Liver (tissue), 9 donors: ENCODE results near the gene CDC25A. TPM values are rescaled to one million over a fixed set of nuclear protein-coding genes. Genes with fewer than 3 reads are reported as not detected.

Experiments used
- DNase-seq: peaks from one replicate; pipeline ENCODE4 v3.0.0-alpha.2; 2017; ENCODE audit warnings: low spot score
- H3K27ac ChIP-seq, 2 donors: one replicate each; pipeline ENCODE4 v1.7.0; 2013; ENCODE audit warnings: inconsistent platforms in 2 of 2, low read length in 2 of 2, control low read depth in 1 of 2, low read depth in 1 of 2, mild to moderate bottlenecking in 1 of 2
- H3K27me3 ChIP-seq, 4 donors: one replicate each; pipeline versions ENCODE4 v1.6.1 to v1.7.0; 2013; ENCODE audit warnings: low read length in 3 of 4, inconsistent platforms in 1 of 4, mild to moderate bottlenecking in 1 of 4, moderate library complexity in 1 of 4; ENCODE audit not compliant: control insufficient read depth in 4 of 4, insufficient read depth in 4 of 4
- H3K36me3 ChIP-seq, 4 donors: one replicate each; pipeline versions ENCODE4 v1.6.1 to v1.7.0; 2013; ENCODE audit warnings: low read length in 3 of 4, mild to moderate bottlenecking in 3 of 4, low read depth in 1 of 4, moderate library complexity in 1 of 4; ENCODE audit not compliant: control insufficient read depth in 4 of 4, insufficient read depth in 3 of 4
- H3K4me1 ChIP-seq, 4 donors: one replicate each; pipeline versions ENCODE4 v1.6.1 to v1.7.0; 2013; ENCODE audit warnings: low read length in 3 of 4, mild to moderate bottlenecking in 3 of 4, moderate library complexity in 1 of 4; ENCODE audit not compliant: control insufficient read depth in 4 of 4, insufficient read depth in 4 of 4
- H3K4me3 ChIP-seq, 3 donors: one replicate each; pipeline versions ENCODE4 v1.6.1 to v1.7.0; 2013; ENCODE audit warnings: low read length in 3 of 3, control low read depth in 1 of 3, low read depth in 1 of 3, mild to moderate bottlenecking in 1 of 3
- H3K9ac ChIP-seq, 2 donors: one replicate each; pipeline ENCODE4 v1.7.0; 2013; ENCODE audit warnings: low read length in 2 of 2, mild to moderate bottlenecking in 2 of 2, moderate library complexity in 2 of 2, control low read depth in 1 of 2, low read depth in 1 of 2
- H3K9me3 ChIP-seq, 4 donors: one replicate each; pipeline versions ENCODE4 v1.6.1 to v1.7.0; 2013; ENCODE audit warnings: low read length in 3 of 4; ENCODE audit not compliant: control insufficient read depth in 4 of 4
- EGR1 ChIP-seq, 2 donors: IDR thresholded peaks; 2 replicates each; pipeline ENCODE4 v1.6.1; 2016 to 2018; ENCODE audit warnings: antibody characterized with exemption in 2 of 2, low read depth in 2 of 2
- FOXA1 ChIP-seq: IDR thresholded peaks from 2 replicates; pipeline ENCODE4 v1.6.1; 2016; ENCODE audit warnings: antibody characterized with exemption
- FOXA2 ChIP-seq: IDR thresholded peaks from 2 replicates; pipeline ENCODE4 v1.6.1; 2016; ENCODE audit warnings: antibody characterized with exemption
- GABPA ChIP-seq, 2 donors: IDR thresholded peaks in 1 of 2; conservative IDR thresholded peaks in 1 of 2; 2 replicates each; pipeline ENCODE4 v1.6.1; 2016; ENCODE audit warnings: antibody characterized with exemption in 2 of 2, mild to moderate bottlenecking in 1 of 2, moderate library complexity in 1 of 2
- HNF4A ChIP-seq, 2 donors: conservative IDR thresholded peaks; 2 replicates each; pipeline ENCODE4 v1.6.1; 2016; ENCODE audit warnings: antibody characterized with exemption in 2 of 2, mild to moderate bottlenecking in 2 of 2
- HNF4G ChIP-seq: IDR thresholded peaks from 2 replicates; pipeline ENCODE4 v1.6.1; 2016; ENCODE audit warnings: antibody characterized with exemption
- JUND ChIP-seq, 2 donors: IDR thresholded peaks; 2 replicates each; pipeline ENCODE4 v1.6.1; 2016; ENCODE audit warnings: antibody characterized with exemption in 2 of 2
- NR2F2 ChIP-seq: IDR thresholded peaks from 2 replicates; pipeline ENCODE4 v1.6.1; 2016; ENCODE audit warnings: antibody characterized with exemption
- RXRA ChIP-seq, 2 donors: IDR thresholded peaks; 2 replicates each; pipeline ENCODE4 v1.6.1; 2017 to 2018; ENCODE audit warnings: antibody characterized with exemption in 2 of 2, mild to moderate bottlenecking in 1 of 2
- SP1 ChIP-seq: IDR thresholded peaks from 2 replicates; pipeline ENCODE4 v1.6.1; 2018; ENCODE audit warnings: antibody characterized with exemption, mild to moderate bottlenecking
- TAF1 ChIP-seq: conservative IDR thresholded peaks from 2 replicates; pipeline ENCODE4 v1.6.1; 2016; ENCODE audit warnings: antibody characterized with exemption, mild to moderate bottlenecking
- YY1 ChIP-seq: IDR thresholded peaks from 2 replicates; pipeline ENCODE4 v1.6.1; 2016; ENCODE audit warnings: antibody characterized with exemption, mild to moderate bottlenecking
- WGBS: extraction: QIAGEN DNeasy Blood & Tissue Kit; methylation state at CpG from one replicate; pipeline ENCODE4 v1.1.7; 2013; 5-methylcytosine and 5-hydroxymethylcytosine counted together
- polyA plus RNA-seq, 2 donors: library from polyadenylated mRNA; stranded (reverse) in 1 of 2; unstranded in 1 of 2; fragments of 200-250 nt in 1 of 2; fragments of >200 nt in 1 of 2; fragmentation: Nextera tagmentation in 1 of 2; extraction: Ambion mirVana in 1 of 2; gene quantifications; one replicate each; pipeline versions ENCODE4 v1.2.1 to v1.2.3, GENCODE V29; 2013 to 2015
- total RNA-seq, 2 donors: library from RNA; depleted of rRNA; stranded (reverse); fragments of >200 nt; gene quantifications; one replicate each; pipeline ENCODE4 v1.2.3, GENCODE V29; 2014
- TF ChIP-seq, protein P1 (sequence below): IDR thresholded peaks from 2 replicates; pipeline ENCODE4 v1.6.1; 2016; ENCODE audit warnings: antibody characterized with exemption
- TF ChIP-seq, protein P2 (sequence below): IDR thresholded peaks from 2 replicates; pipeline ENCODE4 v1.6.1; 2016; ENCODE audit warnings: antibody characterized with exemption
- TF ChIP-seq, protein P3 (sequence below): fragments of 150-350 bp; IDR thresholded peaks from 2 replicates; pipeline ENCODE4 v1.5.1; 2017; ENCODE audit warnings: improper control_type of control experiment, low read depth, low read length; ENCODE audit not compliant: missing input control
- TF ChIP-seq, protein P4 (sequence below): IDR thresholded peaks from 2 replicates; pipeline ENCODE4 v1.6.1; 2016; ENCODE audit warnings: antibody characterized with exemption, mild to moderate bottlenecking
- TF ChIP-seq, protein P5 (sequence below): IDR thresholded peaks from 2 replicates; pipeline ENCODE4 v1.6.1; 2016; ENCODE audit warnings: antibody characterized with exemption
- donor health status: healthy.
- donor health status: healthy.
- donor health status: healthy.
- donor health status: healthy.
- donor health status: healthy.

Gene CDC25A
- total and polyA plus RNA-seq, 4 donors: 0.18 to 29.6 (median 0.60) TPM

DNA sequence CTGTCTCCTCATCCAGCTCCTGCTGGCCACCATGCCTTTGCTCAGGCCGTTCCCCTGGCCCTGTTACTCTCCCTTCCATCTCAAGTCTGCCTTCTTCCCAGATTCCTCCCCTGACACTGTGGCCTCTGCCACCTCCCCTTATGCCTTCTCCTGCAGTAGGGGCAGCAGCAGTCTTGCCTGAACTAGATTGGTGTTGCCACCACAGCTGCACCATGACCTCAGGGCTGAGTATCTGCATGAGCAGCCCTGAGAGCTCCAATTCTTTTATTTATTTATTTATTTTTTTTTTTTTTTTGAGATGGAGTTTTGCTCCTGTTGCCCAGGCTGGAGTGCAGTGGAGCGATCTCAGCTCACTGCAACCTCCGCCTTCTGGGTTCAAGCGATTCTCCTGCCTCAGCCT is 21.2 kb upstream of the CDC25A start:
- Histone ChIP-seq H3K4me3 (no peak overlapping the region), H3K9ac (no peak overlapping the region), H3K27me3 (no peaks in the 10 kb centered on the region), H3K36me3 (no peaks in the 10 kb centered on the region), H3K27ac (no peak overlapping the region), H3K9me3 (no peaks in the 10 kb centered on the region), H3K4me1 (no peaks in the 10 kb centered on the region)
- no peak for DNase-seq
- WGBS: 97% methylated on average over 4 of the region's 4 CpGs
- TF ChIP-seq RXRA (IDR thresholded peaks at IDR 0.05) (no peak), YY1 (no peak), HNF4G (no peak), HNF4A (conservative IDR thresholded peaks at IDR 0.05) (no peak), FOXA1 (no peak), NR2F2 (no peak), GABPA (IDR thresholded peaks at IDR 0.05 in 1 of 2, conservative IDR thresholded peaks at IDR 0.05 in 1 of 2) (no peak)
- TF ChIP-seq, protein P1, sequence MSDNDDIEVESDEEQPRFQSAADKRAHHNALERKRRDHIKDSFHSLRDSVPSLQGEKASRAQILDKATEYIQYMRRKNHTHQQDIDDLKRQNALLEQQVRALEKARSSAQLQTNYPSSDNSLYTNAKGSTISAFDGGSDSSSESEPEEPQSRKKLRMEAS: no peak
- TF ChIP-seq, protein P2, sequence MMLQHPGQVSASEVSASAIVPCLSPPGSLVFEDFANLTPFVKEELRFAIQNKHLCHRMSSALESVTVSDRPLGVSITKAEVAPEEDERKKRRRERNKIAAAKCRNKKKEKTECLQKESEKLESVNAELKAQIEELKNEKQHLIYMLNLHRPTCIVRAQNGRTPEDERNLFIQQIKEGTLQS: no peak

DNA sequence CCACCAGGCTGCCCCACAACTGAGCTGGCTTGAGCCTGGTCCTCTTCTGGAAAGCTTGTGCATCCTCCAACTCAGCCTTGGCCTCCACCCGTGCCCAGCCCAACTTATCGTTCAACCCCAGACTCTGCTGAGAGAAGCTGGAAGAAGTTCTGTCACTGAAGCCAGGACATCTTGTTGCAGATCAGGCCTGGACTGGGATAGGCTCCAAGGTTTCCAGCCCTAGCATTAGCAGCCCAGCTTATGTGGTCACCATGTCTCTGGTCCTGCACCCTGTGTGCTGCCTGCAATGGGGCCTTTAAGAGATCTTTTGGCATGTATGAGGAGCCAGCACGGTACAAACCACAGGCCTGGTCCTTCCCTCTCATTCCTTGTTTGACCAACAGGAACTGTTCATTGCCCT is 19.9 kb upstream of the CDC25A start:
- H3K9ac ChIP-seq: no peak overlapping the region
- DNase-seq: peak; percentile 57
- H3K4me3 ChIP-seq: no peak overlapping the region
- no peak overlapping the region for H3K27ac ChIP-seq
- H3K27me3 ChIP-seq: no peaks in the 10 kb centered on the region
- WGBS: 76% methylated on average over 3 of the region's 3 CpGs
- TF ChIP-seq, protein P3, sequence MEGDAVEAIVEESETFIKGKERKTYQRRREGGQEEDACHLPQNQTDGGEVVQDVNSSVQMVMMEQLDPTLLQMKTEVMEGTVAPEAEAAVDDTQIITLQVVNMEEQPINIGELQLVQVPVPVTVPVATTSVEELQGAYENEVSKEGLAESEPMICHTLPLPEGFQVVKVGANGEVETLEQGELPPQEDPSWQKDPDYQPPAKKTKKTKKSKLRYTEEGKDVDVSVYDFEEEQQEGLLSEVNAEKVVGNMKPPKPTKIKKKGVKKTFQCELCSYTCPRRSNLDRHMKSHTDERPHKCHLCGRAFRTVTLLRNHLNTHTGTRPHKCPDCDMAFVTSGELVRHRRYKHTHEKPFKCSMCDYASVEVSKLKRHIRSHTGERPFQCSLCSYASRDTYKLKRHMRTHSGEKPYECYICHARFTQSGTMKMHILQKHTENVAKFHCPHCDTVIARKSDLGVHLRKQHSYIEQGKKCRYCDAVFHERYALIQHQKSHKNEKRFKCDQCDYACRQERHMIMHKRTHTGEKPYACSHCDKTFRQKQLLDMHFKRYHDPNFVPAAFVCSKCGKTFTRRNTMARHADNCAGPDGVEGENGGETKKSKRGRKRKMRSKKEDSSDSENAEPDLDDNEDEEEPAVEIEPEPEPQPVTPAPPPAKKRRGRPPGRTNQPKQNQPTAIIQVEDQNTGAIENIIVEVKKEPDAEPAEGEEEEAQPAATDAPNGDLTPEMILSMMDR: no peak
- TF ChIP-seq HNF4A (conservative IDR thresholded peaks at IDR 0.05): no peak
- no peak for TF ChIP-seq SP1
- TF ChIP-seq TAF1: no peak
- TF ChIP-seq HNF4G: no peak
- TF ChIP-seq, protein P4, sequence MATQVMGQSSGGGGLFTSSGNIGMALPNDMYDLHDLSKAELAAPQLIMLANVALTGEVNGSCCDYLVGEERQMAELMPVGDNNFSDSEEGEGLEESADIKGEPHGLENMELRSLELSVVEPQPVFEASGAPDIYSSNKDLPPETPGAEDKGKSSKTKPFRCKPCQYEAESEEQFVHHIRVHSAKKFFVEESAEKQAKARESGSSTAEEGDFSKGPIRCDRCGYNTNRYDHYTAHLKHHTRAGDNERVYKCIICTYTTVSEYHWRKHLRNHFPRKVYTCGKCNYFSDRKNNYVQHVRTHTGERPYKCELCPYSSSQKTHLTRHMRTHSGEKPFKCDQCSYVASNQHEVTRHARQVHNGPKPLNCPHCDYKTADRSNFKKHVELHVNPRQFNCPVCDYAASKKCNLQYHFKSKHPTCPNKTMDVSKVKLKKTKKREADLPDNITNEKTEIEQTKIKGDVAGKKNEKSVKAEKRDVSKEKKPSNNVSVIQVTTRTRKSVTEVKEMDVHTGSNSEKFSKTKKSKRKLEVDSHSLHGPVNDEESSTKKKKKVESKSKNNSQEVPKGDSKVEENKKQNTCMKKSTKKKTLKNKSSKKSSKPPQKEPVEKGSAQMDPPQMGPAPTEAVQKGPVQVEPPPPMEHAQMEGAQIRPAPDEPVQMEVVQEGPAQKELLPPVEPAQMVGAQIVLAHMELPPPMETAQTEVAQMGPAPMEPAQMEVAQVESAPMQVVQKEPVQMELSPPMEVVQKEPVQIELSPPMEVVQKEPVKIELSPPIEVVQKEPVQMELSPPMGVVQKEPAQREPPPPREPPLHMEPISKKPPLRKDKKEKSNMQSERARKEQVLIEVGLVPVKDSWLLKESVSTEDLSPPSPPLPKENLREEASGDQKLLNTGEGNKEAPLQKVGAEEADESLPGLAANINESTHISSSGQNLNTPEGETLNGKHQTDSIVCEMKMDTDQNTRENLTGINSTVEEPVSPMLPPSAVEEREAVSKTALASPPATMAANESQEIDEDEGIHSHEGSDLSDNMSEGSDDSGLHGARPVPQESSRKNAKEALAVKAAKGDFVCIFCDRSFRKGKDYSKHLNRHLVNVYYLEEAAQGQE: no peak
- no peak for TF ChIP-seq GABPA (IDR thresholded peaks at IDR 0.05 in 1 of 2, conservative IDR thresholded peaks at IDR 0.05 in 1 of 2)
- TF ChIP-seq, protein P1: no peak
- TF ChIP-seq FOXA1: no peak
- no peak for TF ChIP-seq JUND (IDR thresholded peaks at IDR 0.05)
- TF ChIP-seq NR2F2: no peak
- no peak for TF ChIP-seq FOXA2
- no peak for TF ChIP-seq YY1
- no peak for TF ChIP-seq RXRA (IDR thresholded peaks at IDR 0.05)
- no peak for TF ChIP-seq EGR1 (IDR thresholded peaks at IDR 0.05; ENCODE audit: low read depth in 2 of 2)
- TF ChIP-seq, protein P2: no peak
- TF ChIP-seq, protein P5, sequence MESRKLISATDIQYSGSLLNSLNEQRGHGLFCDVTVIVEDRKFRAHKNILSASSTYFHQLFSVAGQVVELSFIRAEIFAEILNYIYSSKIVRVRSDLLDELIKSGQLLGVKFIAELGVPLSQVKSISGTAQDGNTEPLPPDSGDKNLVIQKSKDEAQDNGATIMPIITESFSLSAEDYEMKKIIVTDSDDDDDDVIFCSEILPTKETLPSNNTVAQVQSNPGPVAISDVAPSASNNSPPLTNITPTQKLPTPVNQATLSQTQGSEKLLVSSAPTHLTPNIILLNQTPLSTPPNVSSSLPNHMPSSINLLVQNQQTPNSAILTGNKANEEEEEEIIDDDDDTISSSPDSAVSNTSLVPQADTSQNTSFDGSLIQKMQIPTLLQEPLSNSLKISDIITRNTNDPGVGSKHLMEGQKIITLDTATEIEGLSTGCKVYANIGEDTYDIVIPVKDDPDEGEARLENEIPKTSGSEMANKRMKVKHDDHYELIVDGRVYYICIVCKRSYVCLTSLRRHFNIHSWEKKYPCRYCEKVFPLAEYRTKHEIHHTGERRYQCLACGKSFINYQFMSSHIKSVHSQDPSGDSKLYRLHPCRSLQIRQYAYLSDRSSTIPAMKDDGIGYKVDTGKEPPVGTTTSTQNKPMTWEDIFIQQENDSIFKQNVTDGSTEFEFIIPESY: no peak
- no peaks in the 10 kb centered on the region for H3K4me1 ChIP-seq
- H3K36me3 ChIP-seq: no peaks in the 10 kb centered on the region
- H3K9me3 ChIP-seq: no peaks in the 10 kb centered on the region
